Endothelial cell of umbilical vein (primary cell): ENCODE measurements around the gene NYAP1. TPM values are rescaled to one million over a fixed set of nuclear protein-coding genes. Genes with fewer than 3 reads are reported as not detected.

Experiments
- BruUV-seq: library from RNA; stranded (reverse); fragments of 400-500 nt; replicated peaks from 2 replicates; lab custom pipeline; 2021; lab: Mats Ljungman, UMichigan
- CTCF ChIA-PET: fragments of 300-600, 350-600 bp; sonication (Branson Sonifier 250); formaldehyde crosslinking; loops from one replicate; lab custom pipeline; 2021; ENCODE audit warnings: antibody characterized with exemption, inconsistent platforms; lab: Charles Lee
- POLR2A ChIA-PET: fragments of 300-600, 350-600 bp; sonication (Branson Sonifier 250); formaldehyde crosslinking; loops from one replicate; lab custom pipeline; 2021; ENCODE audit warnings: antibody characterized with exemption, inconsistent platforms; lab: Charles Lee
- DNase-seq: peaks from one replicate; pipeline ENCODE4 v3.0.0-alpha.2; 2011; ENCODE audit warnings: low read depth, low spot score
- FAIRE-seq: peaks from 2 replicates; lab custom pipeline; 2011; peaks lifted over from hg19 to GRCh38; lab: Jason Lieb, UNC
- H2AFZ ChIP-seq: 2 replicates; pipeline ENCODE4 v1.6.0; 2012; ENCODE audit warnings: low read depth, low read length, control low read depth, inconsistent platforms
- H3K27ac ChIP-seq: 2 replicates; pipeline ENCODE4 v1.5.1; 2011; ENCODE audit warnings: low read depth, mild to moderate bottlenecking, control low read depth, low read length, moderate library complexity; ENCODE audit not compliant: insufficient read depth
- H3K27me3 ChIP-seq, 2 experiments: 2 replicates each; pipeline versions ENCODE4 v1.6.0 to v1.6.1; 2011; ENCODE audit warnings: low read length in 2 of 2, mixed read lengths in 1 of 2; ENCODE audit not compliant: control insufficient read depth in 2 of 2, insufficient read depth in 2 of 2
- H3K36me3 ChIP-seq, 2 experiments: 2 replicates in 1 of 2; 3 replicates in 1 of 2; pipeline ENCODE4 v1.5.1; 2011; ENCODE audit warnings: low read length in 2 of 2, mild to moderate bottlenecking in 1 of 2, moderate library complexity in 1 of 2; ENCODE audit not compliant: control insufficient read depth in 2 of 2, insufficient read depth in 2 of 2; ENCODE audit errors: extremely low read depth in 1 of 2
- H3K4me1 ChIP-seq: 3 replicates; pipeline ENCODE4 v1.5.1; 2011; ENCODE audit warnings: mild to moderate bottlenecking, low read length; ENCODE audit not compliant: control insufficient read depth, insufficient read depth; ENCODE audit errors: extremely low read depth
- H3K4me2 ChIP-seq: 2 replicates; pipeline ENCODE4 v1.6.1; 2011; ENCODE audit warnings: low read length, control low read depth, mixed read lengths; ENCODE audit not compliant: insufficient read depth
- H3K4me3 ChIP-seq, 3 experiments: fragments of 200-600 bp in 1 of 3; sonication (generic), shearing (Covaris generic) in 1 of 3; replicated peaks in 1 of 3; 2 replicates each; pipeline ENCODE4 v1.5.1; 2011 to 2016; ENCODE audit warnings: control low read depth in 3 of 3, low read length in 3 of 3, mild to moderate bottlenecking in 2 of 3, inconsistent platforms in 1 of 3, low read depth in 1 of 3, moderate library complexity in 1 of 3; ENCODE audit not compliant: insufficient read depth in 1 of 3
- H3K79me2 ChIP-seq: 2 replicates; pipeline ENCODE4 v1.6.0; 2012; ENCODE audit warnings: low read length, inconsistent platforms; ENCODE audit not compliant: control insufficient read depth, insufficient read depth
- H3K9ac ChIP-seq: replicated peaks from 2 replicates; pipeline ENCODE3; 2011; ENCODE audit warnings: low read length, control low read depth; ENCODE audit not compliant: insufficient read depth; ENCODE audit errors: extremely low read depth
- H3K9me1 ChIP-seq: replicated peaks from 3 replicates; pipeline ENCODE4 v1.6.0; 2011; ENCODE audit warnings: mild to moderate bottlenecking, low read length; ENCODE audit not compliant: control insufficient read depth, insufficient read depth; ENCODE audit errors: extremely low read depth
- H3K9me3 ChIP-seq: replicated peaks from 2 replicates; pipeline ENCODE4 v1.5.1; 2012; ENCODE audit warnings: low read length, inconsistent platforms; ENCODE audit not compliant: control insufficient read depth, insufficient read depth
- H4K20me1 ChIP-seq: replicated peaks from 2 replicates; pipeline ENCODE3; 2011; ENCODE audit warnings: mild to moderate bottlenecking, low read length; ENCODE audit not compliant: control insufficient read depth, insufficient read depth; ENCODE audit errors: extremely low read depth
- CTCF ChIP-seq, 2 donors: IDR thresholded peaks; 1 replicate in 1 of 2; 2 replicates in 1 of 2; pipeline ENCODE4 v1.5.1; 2011; ENCODE audit warnings: low read length in 2 of 2, mild to moderate bottlenecking in 2 of 2, moderate library complexity in 2 of 2, control low read depth in 1 of 2, inconsistent platforms in 1 of 2, low read depth in 1 of 2; ENCODE audit not compliant: insufficient read depth in 1 of 2; ENCODE audit errors: extremely low read depth in 1 of 2
- GATA2 ChIP-seq: IDR thresholded peaks from 2 replicates; pipeline ENCODE4 v1.7.0; 2011; ENCODE audit warnings: low read depth, mild to moderate bottlenecking, moderate library complexity, mixed read lengths, low read length; ENCODE audit not compliant: insufficient read length, insufficient read depth
- POLR2AphosphoS5 ChIP-seq: IDR thresholded peaks from 2 replicates; pipeline ENCODE4 v1.6.1; 2012; ENCODE audit warnings: low read depth, mild to moderate bottlenecking, control low read depth, low read length, moderate library complexity; ENCODE audit not compliant: insufficient read depth
- dilution Hi-C: fragments of 300-500 bp; cut with MboI; formaldehyde crosslinking; loops from one replicate; pipeline ENCODE4 v1.15.0; 2019; ENCODE audit warnings: low sequenced_read_pairs; ENCODE audit not compliant: extremely low pct_ligation_motif_present
- intact Hi-C: fragments of 100-400 bp; cut with micrococcal nuclease; formaldehyde crosslinking; loops from one replicate; pipeline ENCODE4 v1.10.0; 2022
- polyA plus RNA-seq, 4 experiments: library from polyadenylated mRNA; depleted of rRNA in 3 of 4; stranded (reverse) in 3 of 4; unstranded in 1 of 4; fragments of >200 nt; gene quantifications; 2 replicates each; pipeline versions ENCODE4 v1.2.1 to v1.2.3, GENCODE V29; 2011 to 2012; ENCODE audit warnings: missing spikeins in 1 of 4
- total RNA-seq: library from RNA; stranded (reverse); gene quantifications from 2 replicates; pipeline ENCODE4 v1.2.3, GENCODE V29; 2021
- TF ChIP-seq, protein P1 (sequence below): IDR thresholded peaks from 2 replicates; pipeline ENCODE4 v1.6.1; 2011; ENCODE audit not compliant: insufficient read depth, insufficient read length

NYAP1 gene
- total and polyA plus RNA-seq, 2 donors (not counting 3 experiments of a cell fraction or from before 2014, with no cell fraction given), result 0.37 to 2.8 TPM

DNA sequence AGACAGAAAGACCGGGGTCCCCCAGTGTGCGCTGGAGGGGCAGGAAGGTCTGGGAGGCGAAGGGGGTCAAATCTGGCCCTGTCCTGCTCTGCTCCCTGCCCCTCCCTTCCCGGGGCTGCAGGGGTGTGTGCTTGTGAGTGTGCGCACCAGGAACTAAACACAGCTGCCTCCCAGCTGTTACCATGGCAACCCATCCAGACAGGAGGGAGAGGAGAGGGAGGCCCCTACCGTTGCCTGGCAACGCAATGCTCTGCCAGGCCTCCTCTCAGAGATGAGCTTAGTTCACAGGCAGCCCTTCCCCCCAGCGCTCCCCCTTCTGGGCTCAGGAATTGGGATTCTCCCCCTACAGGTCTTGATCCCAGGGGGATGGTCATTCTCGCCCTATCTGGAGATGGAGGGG, 6.1 kb downstream of the NYAP1 start:
- DNase-seq (no peak), FAIRE-seq (no peak)
- dilution Hi-C loops, result no loop called here
- Histone ChIP-seq H3K4me2 (no peak overlapping the region), H4K20me1 (no peaks in the 10 kb centered on the region), H3K27me3 (no peaks in the 10 kb centered on the region), H3K9me1 (no peaks in the 10 kb centered on the region), H3K27ac (no peak overlapping the region), H3K9ac (no peak overlapping the region), H3K36me3 (no peaks in the 10 kb centered on the region), H2AFZ (no peak overlapping the region), H3K4me3 (no peak overlapping the region), H3K9me3 (no peaks in the 10 kb centered on the region), H3K79me2 (no peaks in the 10 kb centered on the region), H3K4me1 (peaks cover 15% of the 10 kb centered on the region)
- ChIA-PET POLR2A (no interaction called here), CTCF (interaction anchor here (0.6 to 1.5 kb wide), 4 partner anchors 9 to 70 kb away, joined by 3 to 6 read pairs (median 4); no protein-coding TSS in a partner anchor)
- no TSS peak for BruUV-seq
- TF ChIP-seq GATA2, result no peak
- TF ChIP-seq POLR2AphosphoS5, result no peak
- TF ChIP-seq, protein P1, sequence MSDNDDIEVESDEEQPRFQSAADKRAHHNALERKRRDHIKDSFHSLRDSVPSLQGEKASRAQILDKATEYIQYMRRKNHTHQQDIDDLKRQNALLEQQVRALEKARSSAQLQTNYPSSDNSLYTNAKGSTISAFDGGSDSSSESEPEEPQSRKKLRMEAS, result no peak
- TF ChIP-seq CTCF (IDR thresholded peaks at IDR 0.05; ENCODE audit: extremely low read depth in 1 of 2, insufficient read depth in 1 of 2, low read depth in 1 of 2, low read length in 2 of 2), result no peak
- intact Hi-C loops, result no loop called here
